DMS153 (cell line): Measurements from ENCODE around the gene OLFML2B.
A peak's percentile ranks its signal among the peaks of the same experiment; 100 is the strongest.
"Not testable (repeated sequence)": the region's sequence is repeated elsewhere in the genome, so short reads cannot be mapped to it uniquely, and the experiment has no call there.

ENCODE experiments used
- DNase-seq: peaks from one replicate; lab custom pipeline; 2025; lab: John Stamatoyannopoulos, UW

OLFML2B gene

GRCh38 chr1:162023547-162024501 lies at the start of gene OLFML2B:
Gene OLFML2B (minus strand): TSS chr1:162023869. CDS start chr1:162023430, 439 bp downstream.
- peak; percentile 20 for DNase-seq

DNA sequence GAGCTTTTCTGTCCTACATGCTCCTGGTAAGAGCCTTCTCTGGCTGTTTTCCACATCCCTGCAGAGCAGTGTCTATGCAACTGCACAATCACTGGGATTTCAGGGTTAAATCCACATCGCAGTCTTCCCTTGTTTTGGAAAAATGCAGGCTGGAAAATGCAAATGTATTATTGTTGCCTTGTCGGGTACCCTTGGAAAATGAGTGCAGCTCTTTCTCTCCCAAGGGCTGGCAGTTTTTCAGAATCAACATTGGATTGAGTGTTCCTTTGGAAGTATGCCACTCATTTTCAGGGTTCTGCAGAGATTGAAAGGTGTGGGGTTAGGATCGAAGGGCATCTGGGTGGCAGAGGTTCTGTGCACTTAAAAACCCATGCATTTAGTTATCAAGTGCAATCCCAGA lies 49.1 kb upstream of the OLFML2B start:
- no peak for DNase-seq

DNA sequence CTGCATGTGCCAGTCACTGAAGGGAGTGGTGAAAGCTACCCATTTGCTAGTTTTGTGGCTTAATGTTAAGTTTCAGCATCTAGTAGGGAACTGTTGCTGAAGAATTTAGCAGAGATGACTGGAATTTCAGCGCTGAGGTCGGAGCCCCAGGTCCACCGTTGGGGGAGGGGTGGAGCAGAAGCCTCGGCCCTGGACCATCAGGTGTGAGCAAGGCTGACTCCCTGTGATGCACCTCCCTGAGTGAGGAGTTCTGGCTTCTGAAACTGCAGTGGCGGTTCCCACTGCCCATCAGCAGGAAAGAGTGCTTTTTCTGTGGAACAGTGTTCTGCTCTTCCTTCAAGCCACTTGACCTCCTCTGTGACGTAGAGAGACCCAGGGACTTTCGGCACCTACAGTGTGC lies 47.2 kb upstream of the OLFML2B start:
- no peak for DNase-seq

DNA sequence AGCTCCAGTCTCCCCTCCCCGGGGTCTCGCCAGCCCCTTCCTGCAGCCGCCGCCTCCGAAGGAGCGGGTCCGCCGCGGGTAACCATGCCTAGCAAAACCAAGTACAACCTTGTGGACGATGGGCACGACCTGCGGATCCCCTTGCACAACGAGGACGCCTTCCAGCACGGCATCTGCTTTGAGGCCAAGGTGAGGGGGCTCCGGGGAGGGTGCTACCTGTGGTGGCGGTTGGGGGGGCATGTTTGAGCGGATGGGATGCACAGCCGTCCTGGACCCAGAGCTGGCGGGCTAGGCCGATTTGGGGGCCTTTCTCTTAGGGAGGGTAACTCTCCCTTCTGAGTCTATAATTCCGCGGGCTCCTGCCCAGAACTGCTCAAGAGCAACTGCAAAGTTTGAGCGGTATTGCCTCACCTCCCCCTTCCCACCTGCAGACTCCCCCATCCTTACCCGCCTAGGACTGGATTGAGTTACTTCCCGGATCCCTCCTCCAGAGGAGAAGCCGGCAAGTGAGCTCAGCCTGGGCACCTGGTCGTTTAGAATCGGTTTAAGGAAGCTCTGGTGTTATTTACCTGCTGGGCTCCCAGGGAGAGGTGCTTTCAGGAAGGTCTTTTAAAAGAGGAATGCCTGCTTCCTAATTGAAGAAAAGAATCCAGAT lies 46.6 kb upstream of the OLFML2B start:
- DNase-seq, result peak; percentile 67

DNA sequence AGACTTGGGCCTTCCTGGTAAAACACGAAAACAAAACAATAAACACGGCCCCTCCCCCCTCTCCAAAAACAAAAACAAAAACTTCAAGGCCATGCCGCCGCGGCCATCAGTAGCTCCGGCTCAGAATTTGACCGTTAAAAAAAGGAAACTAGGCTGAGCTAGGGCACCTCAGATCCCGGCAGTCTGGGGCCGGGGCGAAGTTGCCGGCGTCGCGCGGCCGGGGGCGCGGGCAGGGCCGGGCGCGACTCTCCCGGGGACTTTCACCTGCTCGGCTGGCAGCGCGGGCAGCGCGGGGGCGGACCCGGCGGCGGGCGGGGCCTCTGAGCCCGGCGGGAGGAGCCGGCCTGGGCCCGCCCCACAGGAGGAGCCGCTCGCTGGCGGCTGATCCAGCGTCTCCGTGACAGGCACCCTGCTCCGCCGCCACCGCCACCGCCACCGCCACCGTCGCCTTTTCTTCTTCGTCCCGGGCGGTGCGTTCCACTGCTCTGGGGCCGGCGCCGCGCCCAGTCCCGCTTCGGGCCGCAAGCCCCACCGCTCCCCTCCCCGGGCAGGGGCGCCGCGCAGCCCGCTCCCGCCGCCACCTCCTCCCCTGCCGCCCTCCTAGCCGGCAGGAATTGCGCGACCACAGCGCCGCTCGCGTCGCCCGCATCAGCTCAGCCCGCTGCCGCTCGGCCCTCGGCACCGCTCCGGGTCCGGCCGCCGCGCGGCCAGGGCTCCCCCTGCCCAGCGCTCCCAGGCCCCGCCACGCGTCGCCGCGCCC lies 45.8 kb upstream of the OLFML2B start, which contains the start of gene NOS1AP:
Gene NOS1AP, plus strand, starts transcription at position 358 of the 760 bp plus-strand sequence. CDS start 487 bp downstream, outside the sequence.
- DNase-seq, result peak; percentile 87

DNA sequence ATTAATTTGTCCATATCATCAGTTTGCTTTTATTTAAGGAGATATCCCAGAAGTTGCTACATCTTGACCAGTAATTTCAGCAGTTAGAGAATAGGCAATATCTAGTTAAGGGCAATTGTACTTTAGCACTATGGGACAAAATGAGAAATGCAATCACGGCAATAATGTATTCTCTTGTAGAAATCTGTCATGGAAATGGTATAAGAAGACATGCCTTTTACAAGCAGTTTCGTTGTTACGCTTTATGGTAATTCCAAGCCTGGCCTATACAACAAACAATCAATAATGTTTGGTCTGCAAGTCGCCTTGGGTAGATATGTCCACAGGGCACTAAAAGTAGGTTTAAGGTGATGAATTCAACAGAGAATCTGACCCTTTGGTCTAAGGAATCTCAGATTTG lies 44.6 kb upstream of the OLFML2B start:
- no peak for DNase-seq

GRCh38 chr1:162067466-162067865 lies 43.8 kb upstream of the OLFML2B start:
- no peak for DNase-seq

- DNase-seq, result not testable (repeated sequence)
Observed at GRCh38 chr1:162066836-162067235, 43.2 kb upstream of the OLFML2B start.

DNA sequence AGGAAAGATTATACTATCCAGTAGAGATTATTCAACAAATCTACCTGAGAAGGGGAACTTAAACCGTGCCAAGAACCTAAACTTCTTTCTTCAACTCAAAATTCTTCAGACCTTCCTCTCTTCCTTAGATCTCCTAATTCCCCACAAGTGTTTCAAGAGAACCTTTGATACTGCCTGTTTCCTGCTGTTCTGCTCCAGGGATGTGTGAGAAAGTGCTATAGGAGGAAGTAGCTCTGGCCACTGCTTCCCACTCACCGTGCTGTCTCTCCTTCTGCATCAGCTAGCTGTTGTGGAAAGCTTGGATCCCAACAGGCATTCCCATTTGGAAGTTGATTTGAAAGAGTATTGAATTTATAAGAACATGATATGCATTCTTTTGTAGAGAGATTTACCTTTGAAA lies 41.3 kb upstream of the OLFML2B start:
- peak; percentile 16 for DNase-seq

DNA sequence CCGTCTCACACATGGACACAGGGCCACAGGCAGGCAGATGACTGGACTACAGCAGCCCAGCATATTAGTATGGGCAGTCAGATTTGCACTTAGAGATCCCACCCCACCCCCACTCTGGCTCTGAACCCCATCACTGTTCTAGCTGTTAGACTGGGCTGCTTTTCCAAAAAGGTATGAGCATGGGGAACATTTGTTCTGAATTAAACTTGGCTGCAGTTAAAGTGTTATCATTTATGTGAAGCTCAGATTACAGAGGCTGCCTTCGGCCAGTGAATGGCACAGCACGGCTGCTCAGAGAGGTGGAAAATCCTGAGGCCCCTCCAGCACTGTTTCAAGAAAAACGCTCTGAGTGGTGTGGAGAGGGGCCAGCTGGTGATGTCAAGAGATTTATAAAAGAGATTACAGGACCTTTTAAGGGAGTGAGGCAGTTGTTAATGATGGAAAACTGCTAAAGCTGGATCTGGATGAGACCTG lies 38.9 kb upstream of the OLFML2B start:
- DNase-seq, result peak; percentile 37

GRCh38 chr1:162060314-162060713 lies 36.6 kb upstream of the OLFML2B start:
- no peak for DNase-seq

GRCh38 chr1:162059721-162060120 lies 36.1 kb upstream of the OLFML2B start:
- DNase-seq, result no peak

- no peak for DNase-seq
Observed at GRCh38 chr1:162056579-162056978, 32.9 kb upstream of the OLFML2B start.

GRCh38 chr1:162056043-162056442 lies 32.4 kb upstream of the OLFML2B start:
- DNase-seq, result peak; percentile 54

- no peak for DNase-seq
Observed at GRCh38 chr1:162055062-162055461, 31.4 kb upstream of the OLFML2B start.

DNA sequence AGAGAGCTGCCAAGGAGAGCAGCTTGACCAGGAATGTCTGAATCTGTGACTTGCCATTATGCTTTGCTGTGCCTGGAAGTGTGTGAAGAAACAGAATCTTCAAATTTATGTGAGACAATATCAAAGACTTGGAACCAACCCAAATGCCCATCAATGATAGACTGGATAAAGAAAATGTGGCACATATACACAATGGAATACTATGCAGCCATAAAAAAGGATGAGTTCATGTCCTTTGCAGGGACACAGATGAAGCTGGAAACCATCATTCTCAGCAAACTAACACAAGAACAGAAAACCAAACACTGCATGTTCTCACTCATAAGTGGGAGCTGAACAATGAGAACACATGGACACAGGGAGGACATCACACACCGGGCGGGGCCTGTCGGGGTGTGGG lies 30.3 kb upstream of the OLFML2B start:
- not testable (repeated sequence) for DNase-seq

DNA sequence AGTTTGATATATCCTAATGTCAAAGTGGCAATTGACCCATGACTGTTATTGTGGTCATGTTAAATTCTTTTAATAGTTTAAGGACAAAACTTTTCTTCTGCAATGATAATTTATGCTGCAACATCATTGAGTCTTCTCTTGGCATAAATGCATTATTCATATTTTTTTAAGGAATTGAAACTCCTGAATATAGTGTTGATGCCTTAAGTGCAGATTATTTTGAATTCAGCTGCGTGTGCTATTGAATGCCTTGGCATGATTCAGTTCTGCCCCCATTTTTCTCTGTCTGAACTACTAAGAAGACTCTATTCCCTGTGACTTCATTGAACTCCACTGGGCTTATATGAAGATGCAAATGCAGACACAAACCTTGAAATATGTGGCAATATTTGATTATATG lies 23.3 kb upstream of the OLFML2B start:
- no peak for DNase-seq

DNA sequence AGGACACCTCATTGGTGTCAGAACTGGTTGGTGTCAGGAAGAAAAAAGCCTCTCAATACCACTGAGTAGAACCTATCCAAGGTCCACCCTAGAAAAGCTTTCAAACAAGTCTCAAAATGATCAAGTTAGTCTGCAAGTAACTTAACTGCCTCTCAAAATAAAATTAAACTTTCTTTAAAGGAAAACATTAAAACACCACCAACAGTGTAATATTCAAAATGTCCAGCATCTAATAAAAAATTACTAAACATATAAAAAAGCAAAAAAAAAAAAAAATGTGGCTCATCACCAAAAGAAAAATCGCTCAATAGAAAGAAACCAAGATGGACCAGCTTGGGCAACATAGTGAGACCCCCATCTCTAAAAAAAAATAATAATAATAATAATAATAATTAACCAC lies 18.7 kb upstream of the OLFML2B start:
- no peak for DNase-seq

GRCh38 chr1:162040657-162041056 lies 17.0 kb upstream of the OLFML2B start:
- DNase-seq, result no peak

- DNase-seq, result no peak
Observed at GRCh38 chr1:162040001-162040400, 16.3 kb upstream of the OLFML2B start.

- no peak for DNase-seq
Observed at GRCh38 chr1:162038624-162039023, 15.0 kb upstream of the OLFML2B start.

DNA sequence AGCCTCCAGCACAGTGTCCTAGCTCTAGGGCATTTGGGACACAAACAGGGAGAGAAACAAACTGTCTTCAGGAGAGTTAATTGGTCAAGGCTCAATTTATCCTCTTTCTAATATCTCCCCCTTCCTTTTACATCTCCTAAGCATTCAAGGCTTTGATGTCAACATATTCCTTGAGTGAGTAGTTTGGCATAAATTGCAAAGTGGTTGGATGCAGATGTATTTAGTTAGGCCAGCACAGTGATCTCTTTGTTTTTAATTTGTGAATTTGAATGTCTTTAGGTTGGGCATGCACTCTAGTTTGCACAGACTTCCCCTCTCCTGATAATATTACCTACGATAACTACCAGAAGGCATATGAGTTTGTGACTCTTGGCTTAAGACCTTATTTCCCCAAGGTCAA lies 12.5 kb upstream of the OLFML2B start:
- DNase-seq, result no peak
